K562 (cell line): Measurements from ENCODE around the gene TULP4. TPM values are rescaled to one million over a fixed set of nuclear protein-coding genes. Genes with fewer than 3 reads are reported as not detected.
A peak's percentile ranks its signal among the peaks of the same experiment; 100 is the strongest.

Source experiments
- DEAF1 ChIP-seq: fragments of 450-650 bp; formaldehyde crosslinking; IDR thresholded peaks from 2 replicates; pipeline ENCODE4 v1.4.0; 2020; ENCODE audit warnings: mild to moderate bottlenecking, moderate library complexity
- ESRRA ChIP-seq: fragments of 450-650 bp; IDR thresholded peaks from 2 replicates; pipeline ENCODE4 v1.6.1; 2014; ENCODE audit warnings: low read depth, mild to moderate bottlenecking, moderate library complexity, borderline replicate concordance
- JUN ChIP-seq, 2 experiments: sonication (generic) in 1 of 2; formaldehyde crosslinking in 1 of 2; IDR thresholded peaks; 2 replicates each; pipeline versions ENCODE4 v1.6.1 to v1.8.0; 2012 to 2022; ENCODE audit warnings: borderline replicate concordance in 2 of 2, mild to moderate bottlenecking in 2 of 2, improper control_type of control experiment in 1 of 2, low read depth in 1 of 2, low read length in 1 of 2, missing genetic modification reagents in 1 of 2
- PHB ChIP-seq: fragments of 250-450 bp; sonication (Bioruptor Pico); IDR thresholded peaks from 2 replicates; pipeline ENCODE4 v1.5.0; 2021
- STAT6 ChIP-seq: sonication (generic); formaldehyde crosslinking; IDR thresholded peaks from 2 replicates; pipeline ENCODE4 v1.8.1; 2023; ENCODE audit warnings: mild to moderate bottlenecking, missing genetic modification reagents
- ZBTB2 ChIP-seq: fragments of 450-650 bp; IDR thresholded peaks from 2 replicates; pipeline ENCODE4 v1.6.1; 2016; ENCODE audit warnings: antibody characterized with exemption
- ZNF609 ChIP-seq: sonication (generic); formaldehyde crosslinking; IDR thresholded peaks from 2 replicates; pipeline ENCODE4 v1.8.1; 2023; ENCODE audit warnings: missing genetic modification reagents, mild to moderate bottlenecking, borderline replicate concordance
- polyA plus RNA-seq, 8 experiments: library from polyadenylated mRNA; depleted of rRNA in 4 of 8; stranded (reverse) in 5 of 8; unstranded in 3 of 8; fragments of >200 nt; fragmentation: Nextera tagmentation in 2 of 8; fragmentation: Illumina TruSeq in 1 of 8; extraction: Ambion mirVana in 2 of 8; extraction: Trizol in 1 of 8; gene quantifications; 2 replicates each; pipeline versions ENCODE4 v1.2.1 to v1.2.3, GENCODE V29; 2011 to 2014; ENCODE audit warnings: inconsistent platforms in 1 of 8, missing spikeins in 1 of 8
- total RNA-seq, 7 experiments: library from RNA; depleted of rRNA in 6 of 7; stranded (reverse); fragments of >200 nt in 6 of 7; fragmentation: Illumina TruSeq in 2 of 7; extraction: Trizol in 2 of 7; gene quantifications; 2 replicates each; pipeline versions ENCODE4 v1.2.1 to v1.2.3, GENCODE V29; 2011 to 2021; ENCODE audit warnings: low replicate concordance in 1 of 7
- TF ChIP-seq, protein P1 (sequence below), 2 experiments: fragments of 450-650 bp in 1 of 2; sonication (generic) in 1 of 2; formaldehyde crosslinking in 1 of 2; IDR thresholded peaks in 1 of 2; conservative IDR thresholded peaks in 1 of 2; 2 replicates each; pipeline versions ENCODE4 v1.6.1 to v1.8.1; 2016 to 2023; ENCODE audit warnings: mild to moderate bottlenecking in 2 of 2, moderate library complexity in 2 of 2, inconsistent platforms in 1 of 2, missing genetic modification reagents in 1 of 2

The TULP4 gene
- total and polyA plus RNA-seq, 9 of the 15 experiments (the other 6 are each of a cell fraction or from before 2014, with no cell fraction given) = 1.2 to 50.4 (median 11.0) TPM

DNA sequence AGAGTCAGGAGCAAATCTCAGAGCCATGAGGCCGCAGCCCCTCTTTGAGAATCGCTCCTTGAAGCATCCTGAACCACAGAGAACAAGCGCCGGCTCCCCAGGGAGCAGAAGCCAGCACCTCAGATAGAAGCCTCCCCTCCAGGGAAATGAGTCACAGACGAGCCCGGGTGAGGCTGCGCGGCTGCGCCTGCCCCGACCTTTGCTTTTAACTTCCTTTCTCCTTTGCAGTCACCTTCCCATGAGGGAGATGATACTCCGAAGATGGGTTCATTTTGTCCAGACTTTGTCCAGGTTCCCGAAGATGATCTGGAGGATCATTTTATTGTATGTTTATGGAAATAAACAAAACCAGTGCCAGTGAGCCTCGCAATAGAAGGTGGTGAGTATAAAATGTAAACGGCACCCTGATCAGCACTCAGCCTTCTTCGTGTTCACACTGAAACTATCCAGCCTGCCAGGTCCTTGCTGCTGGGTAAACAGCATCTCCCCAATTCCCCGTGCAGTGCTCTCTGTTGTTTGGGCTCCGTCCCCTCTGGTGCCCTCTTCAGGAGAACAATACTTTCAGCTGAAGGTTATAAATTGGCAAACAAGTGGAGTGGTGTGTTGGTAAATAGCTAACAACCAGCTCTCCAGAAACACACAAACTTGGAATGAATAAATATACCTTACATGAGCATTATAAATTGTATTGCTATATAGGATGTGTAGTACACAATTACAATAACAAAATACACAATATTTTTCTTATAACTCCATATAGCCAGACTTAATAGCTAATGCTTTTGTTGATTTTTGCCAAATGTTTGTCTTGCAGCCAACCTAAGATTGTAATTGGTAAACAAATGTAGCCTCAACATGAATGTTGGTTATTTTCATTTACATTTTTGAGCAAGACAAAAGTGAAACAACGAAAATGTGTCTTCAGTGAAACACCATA lies 206.2 kb downstream of the TULP4 start (continued):
- peak; percentile 40; the same call in 1 of the 2 replicates for TF ChIP-seq JUN (IDR thresholded peaks at IDR 0.05; ENCODE audit: borderline replicate concordance, low read depth, low read length)
- no peak for TF ChIP-seq JUN (CRISPR knock-in tag; IDR thresholded peaks at IDR 0.05; ENCODE audit: borderline replicate concordance)
- peak; percentile 23; the same call in 1 of the 2 replicates for TF ChIP-seq DEAF1 (CRISPR knock-in tag)
- 0 out of 2 replicates have a peak, but pooled peaks have one; percentile 23 for TF ChIP-seq ZBTB2
- TF ChIP-seq, protein P1, sequence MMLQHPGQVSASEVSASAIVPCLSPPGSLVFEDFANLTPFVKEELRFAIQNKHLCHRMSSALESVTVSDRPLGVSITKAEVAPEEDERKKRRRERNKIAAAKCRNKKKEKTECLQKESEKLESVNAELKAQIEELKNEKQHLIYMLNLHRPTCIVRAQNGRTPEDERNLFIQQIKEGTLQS (IDR thresholded peaks at IDR 0.05) = 0 out of 2 replicates have a peak, but pooled peaks have one; percentile 31
- TF ChIP-seq, protein P1 (CRISPR knock-in tag; conservative IDR thresholded peaks at IDR 0.05) = no peak
- TF ChIP-seq STAT6 (CRISPR knock-in tag) = 0 out of 2 replicates have a peak, but pooled peaks have one; percentile 58
- no peak for TF ChIP-seq PHB (CRISPR knock-in tag)
- 0 out of 2 replicates have a peak, but pooled peaks have one; percentile 63 for TF ChIP-seq ZNF609
- peak; percentile 67 for TF ChIP-seq ESRRA
